ENCODE data around the gene CUX1.
"Not testable (repeated sequence)": the region's sequence is repeated elsewhere in the genome, so short reads cannot be mapped to it uniquely, and the experiment has no call there.

Gene CUX1

GRCh38 chr7:101792051-101792681, 25.3 kb upstream of the CUX1 start:
- no peak for DNase-seq
- Histone ChIP-seq H3K27me3 (ENCODE audit: insufficient read depth, low read length, poor library complexity) (no peaks in the 10 kb centered on the region), H4K20me1 (ENCODE audit: insufficient read depth, low read length) (no peaks in the 10 kb centered on the region), H3K79me2 (ENCODE audit: insufficient read depth, low read length) (no peaks in the 10 kb centered on the region), H3K27ac (ENCODE audit: low read length) (no peak overlapping the region), H3K9me3 (ENCODE audit: insufficient read depth, low read length, severe bottlenecking) (no peaks in the 10 kb centered on the region), H2AFZ (ENCODE audit: low read depth, low read length) (no peak overlapping the region), H3K4me2 (ENCODE audit: insufficient read depth, low read length) (no peak overlapping the region), H3K4me3 (ENCODE audit: low read depth in 1 of 2, low read length in 2 of 2) (no peak overlapping the region), H3K9ac (ENCODE audit: low read depth, low read length) (no peak overlapping the region), H3K4me1 (ENCODE audit: insufficient read depth, low read length) (no peaks in the 10 kb centered on the region), H3K36me3 (ENCODE audit: insufficient read depth, low read length) (no peaks in the 10 kb centered on the region)
- ATAC-seq (ENCODE audit: insufficient read depth, low read depth): no peak
- TF ChIP-seq EZH2 (IDR thresholded peaks at IDR 0.05; ENCODE audit: borderline replicate concordance, low read depth, low read length, severe bottlenecking): no peak
- TF ChIP-seq, protein P1, sequence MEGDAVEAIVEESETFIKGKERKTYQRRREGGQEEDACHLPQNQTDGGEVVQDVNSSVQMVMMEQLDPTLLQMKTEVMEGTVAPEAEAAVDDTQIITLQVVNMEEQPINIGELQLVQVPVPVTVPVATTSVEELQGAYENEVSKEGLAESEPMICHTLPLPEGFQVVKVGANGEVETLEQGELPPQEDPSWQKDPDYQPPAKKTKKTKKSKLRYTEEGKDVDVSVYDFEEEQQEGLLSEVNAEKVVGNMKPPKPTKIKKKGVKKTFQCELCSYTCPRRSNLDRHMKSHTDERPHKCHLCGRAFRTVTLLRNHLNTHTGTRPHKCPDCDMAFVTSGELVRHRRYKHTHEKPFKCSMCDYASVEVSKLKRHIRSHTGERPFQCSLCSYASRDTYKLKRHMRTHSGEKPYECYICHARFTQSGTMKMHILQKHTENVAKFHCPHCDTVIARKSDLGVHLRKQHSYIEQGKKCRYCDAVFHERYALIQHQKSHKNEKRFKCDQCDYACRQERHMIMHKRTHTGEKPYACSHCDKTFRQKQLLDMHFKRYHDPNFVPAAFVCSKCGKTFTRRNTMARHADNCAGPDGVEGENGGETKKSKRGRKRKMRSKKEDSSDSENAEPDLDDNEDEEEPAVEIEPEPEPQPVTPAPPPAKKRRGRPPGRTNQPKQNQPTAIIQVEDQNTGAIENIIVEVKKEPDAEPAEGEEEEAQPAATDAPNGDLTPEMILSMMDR (IDR thresholded peaks at IDR 0.05; ENCODE audit: borderline replicate concordance, extremely low read depth, low read length, poor library complexity, severe bottlenecking): no peak

DNA sequence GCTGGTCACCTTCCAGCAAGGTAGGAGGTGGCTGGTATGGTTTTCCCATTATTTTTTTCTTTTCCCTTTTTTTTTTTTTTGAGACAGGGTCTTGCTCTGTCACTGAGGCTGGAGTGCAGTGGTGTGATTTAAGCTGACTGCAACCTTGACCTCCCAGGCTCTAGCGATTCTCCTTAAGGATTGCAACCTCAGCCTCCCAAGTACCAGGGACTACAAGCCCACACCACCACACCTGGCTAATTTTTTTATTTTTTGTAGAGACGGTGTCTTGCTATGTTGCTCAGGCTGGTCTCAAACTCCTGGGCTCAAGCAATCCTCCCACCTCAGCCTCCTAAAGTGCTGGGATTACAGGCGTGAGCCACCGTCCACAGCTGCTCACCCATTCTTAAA, 24.7 kb upstream of the CUX1 start:
- not testable (repeated sequence) for H3K4me3 ChIP-seq (ENCODE audit: low read depth in 1 of 2, low read length in 2 of 2); H2AFZ ChIP-seq (ENCODE audit: low read depth, low read length); H3K79me2 ChIP-seq (ENCODE audit: insufficient read depth, low read length); ATAC-seq (ENCODE audit: insufficient read depth, low read depth); H3K9me3 ChIP-seq (ENCODE audit: insufficient read depth, low read length, severe bottlenecking); H3K9ac ChIP-seq (ENCODE audit: low read depth, low read length); H3K4me2 ChIP-seq (ENCODE audit: insufficient read depth, low read length); H3K36me3 ChIP-seq (ENCODE audit: insufficient read depth, low read length); H3K4me1 ChIP-seq (ENCODE audit: insufficient read depth, low read length); H4K20me1 ChIP-seq (ENCODE audit: insufficient read depth, low read length); H3K27me3 ChIP-seq (ENCODE audit: insufficient read depth, low read length, poor library complexity); DNase-seq; H3K27ac ChIP-seq (ENCODE audit: low read length)

GRCh38 chr7:101795461-101795860, 22.0 kb upstream of the CUX1 start:
- Histone ChIP-seq H3K4me3 (ENCODE audit: low read depth in 1 of 2, low read length in 2 of 2) (no peak overlapping the region), H3K36me3 (ENCODE audit: insufficient read depth, low read length) (no peaks in the 10 kb centered on the region), H3K9ac (ENCODE audit: low read depth, low read length) (no peak overlapping the region), H3K27ac (ENCODE audit: low read length) (no peak overlapping the region), H3K4me2 (ENCODE audit: insufficient read depth, low read length) (no peak overlapping the region), H4K20me1 (ENCODE audit: insufficient read depth, low read length) (no peaks in the 10 kb centered on the region), H2AFZ (ENCODE audit: low read depth, low read length) (no peak overlapping the region), H3K79me2 (ENCODE audit: insufficient read depth, low read length) (no peaks in the 10 kb centered on the region), H3K4me1 (ENCODE audit: insufficient read depth, low read length) (no peaks in the 10 kb centered on the region), H3K27me3 (ENCODE audit: insufficient read depth, low read length, poor library complexity) (peaks cover 1% of the 10 kb centered on the region), H3K9me3 (ENCODE audit: insufficient read depth, low read length, severe bottlenecking) (no peaks in the 10 kb centered on the region)
- DNase-seq (no peak), ATAC-seq (ENCODE audit: insufficient read depth, low read depth) (no peak)
- TF ChIP-seq, protein P1 (IDR thresholded peaks at IDR 0.05; ENCODE audit: borderline replicate concordance, extremely low read depth, low read length, poor library complexity, severe bottlenecking): no peak
- no peak for TF ChIP-seq EZH2 (IDR thresholded peaks at IDR 0.05; ENCODE audit: borderline replicate concordance, low read depth, low read length, severe bottlenecking)

GRCh38 chr7:101798173-101798572, 19.3 kb upstream of the CUX1 start:
- H3K27ac ChIP-seq (ENCODE audit: low read length); H3K4me1 ChIP-seq (ENCODE audit: insufficient read depth, low read length); H3K9ac ChIP-seq (ENCODE audit: low read depth, low read length); H3K27me3 ChIP-seq (ENCODE audit: insufficient read depth, low read length, poor library complexity); H4K20me1 ChIP-seq (ENCODE audit: insufficient read depth, low read length); H3K4me2 ChIP-seq (ENCODE audit: insufficient read depth, low read length); H3K36me3 ChIP-seq (ENCODE audit: insufficient read depth, low read length); DNase-seq; ATAC-seq (ENCODE audit: insufficient read depth, low read depth); H3K79me2 ChIP-seq (ENCODE audit: insufficient read depth, low read length); H3K9me3 ChIP-seq (ENCODE audit: insufficient read depth, low read length, severe bottlenecking); H3K4me3 ChIP-seq (ENCODE audit: low read depth in 1 of 2, low read length in 2 of 2); H2AFZ ChIP-seq (ENCODE audit: low read depth, low read length): not testable (repeated sequence)
